Prostate gland (tissue), 2 donors: Measurements from ENCODE around the gene ABI1. TPM values are rescaled to one million over a fixed set of nuclear protein-coding genes. Genes with fewer than 3 reads are reported as not detected.
"Not testable (repeated sequence)": the region's sequence is repeated elsewhere in the genome, so short reads cannot be mapped to it uniquely, and the experiment has no call there.

Experiments
- DNase-seq: peaks from one replicate; pipeline ENCODE4 v3.0.0-alpha.2; 2019; ENCODE audit warnings: low spot score
- H3K27ac ChIP-seq, 2 donors: fragments of 200-600 bp; sonication (generic); 2 replicates each; pipeline ENCODE4 v1.5.1; 2017 to 2019
- H3K27me3 ChIP-seq: fragments of 200-600 bp; sonication (generic); replicated peaks from 2 replicates; pipeline ENCODE4 v1.5.1; 2019; ENCODE audit not compliant: insufficient read depth
- H3K36me3 ChIP-seq, 2 donors: fragments of 200-600 bp; sonication (generic); 1 replicate in 1 of 2; 2 replicates in 1 of 2; pipeline versions ENCODE4 v1.5.1 to v1.8.1; 2017 to 2019
- H3K4me1 ChIP-seq: fragments of 200-600 bp; sonication (generic); replicated peaks from 2 replicates; pipeline ENCODE4 v1.5.1; 2019
- H3K4me3 ChIP-seq, 2 donors: fragments of 200-600 bp; sonication (generic); 2 replicates each; pipeline ENCODE4 v1.5.1; 2017 to 2019
- H3K9me3 ChIP-seq: fragments of 200-600 bp; sonication (generic); 2 replicates; pipeline ENCODE4 v1.5.1; 2017
- CTCF ChIP-seq, 4 experiments: fragments of 200-600 bp in 2 of 4; fragments of 450-650 bp in 2 of 4; sonication (generic) in 2 of 4; IDR thresholded peaks; 1 replicate in 3 of 4; 2 replicates in 1 of 4; pipeline ENCODE4 v1.5.1; 2016 to 2019; ENCODE audit warnings: antibody characterized with exemption in 4 of 4, mild to moderate bottlenecking in 2 of 4, moderate library complexity in 2 of 4
- POLR2A ChIP-seq: fragments of 450-650 bp; IDR thresholded peaks from one replicate; pipeline ENCODE4 v1.6.1; 2016; ENCODE audit warnings: antibody characterized with exemption, mild to moderate bottlenecking
- POLR2AphosphoS5 ChIP-seq: sonication (generic); formaldehyde crosslinking; IDR thresholded peaks from one replicate; pipeline ENCODE4 v1.6.1; 2017; ENCODE audit warnings: antibody characterized with exemption
- WGBS: methylation state at CpG from one replicate; pipeline ENCODE4 v1.1.5; 2018; 5-methylcytosine and 5-hydroxymethylcytosine counted together
- intact Hi-C: fragments of 100-400 bp; cut with DNase I; formaldehyde crosslinking; loops from one replicate; pipeline ENCODE4 v1.14.2; 2022
- total RNA-seq, 2 donors: library from RNA; depleted of rRNA; stranded (reverse); fragments of >200 nt; gene quantifications; one replicate each; pipeline ENCODE4 v1.1.0, GENCODE V29; 2016

The ABI1 gene
- total RNA-seq, 2 donors from 2014 or later = 37.8 to 60.6 TPM

GRCh38 chr10:26790221-26790995 is 70.3 kb downstream of the ABI1 start:
- no peaks in the 10 kb centered on the region for H3K4me1 ChIP-seq
- no peaks in the 10 kb centered on the region for H3K36me3 ChIP-seq
- H3K4me3 ChIP-seq = no peak overlapping the region
- no peak overlapping the region for H3K27ac ChIP-seq
- TF ChIP-seq POLR2AphosphoS5 (no peak), CTCF (IDR thresholded peaks at IDR 0.05) (no peak), POLR2A (no peak)
- 92% methylated on average over 4 of the region's 4 CpGs for WGBS
- H3K27me3 ChIP-seq = no peaks in the 10 kb centered on the region
- intact Hi-C loops = no loop called here
- no peaks in the 10 kb centered on the region for H3K9me3 ChIP-seq
- DNase-seq = no peak

- WGBS = 98% methylated on average over 2 of the region's 2 CpGs
- intact Hi-C loops = not testable (repeated sequence)
These were observed 71.0 kb downstream of the ABI1 start for GRCh38 chr10:26789779-26790178.

GRCh38 chr10:26787362-26787761 is 73.4 kb downstream of the ABI1 start:
- DNase-seq = no peak
- Histone ChIP-seq H3K27ac (no peak overlapping the region), H3K4me3 (no peak overlapping the region), H3K27me3 (no peaks in the 10 kb centered on the region), H3K4me1 (peaks cover 3% of the 10 kb centered on the region), H3K9me3 (no peaks in the 10 kb centered on the region), H3K36me3 (no peaks in the 10 kb centered on the region)
- TF ChIP-seq POLR2A (no peak), CTCF (IDR thresholded peaks at IDR 0.05) (no peak), POLR2AphosphoS5 (no peak)
- intact Hi-C loops = no loop called here
- WGBS = 93% methylated on average over 3 of the region's 3 CpGs

More at GRCh38 chr10:26789779-26790178, 71.0 kb downstream of the ABI1 start:
- not testable (repeated sequence) for H3K36me3 ChIP-seq, H3K4me3 ChIP-seq, H3K9me3 ChIP-seq, H3K27ac ChIP-seq, H3K4me1 ChIP-seq, H3K27me3 ChIP-seq, DNase-seq

GRCh38 chr10:26781797-26782196 is 79.0 kb downstream of the ABI1 start:
- no peaks in the 10 kb centered on the region for H3K27me3 ChIP-seq
- DNase-seq = no peak
- H3K4me3 ChIP-seq = no peak overlapping the region
- no peaks in the 10 kb centered on the region for H3K36me3 ChIP-seq
- 100% methylated on average over 2 of the region's 2 CpGs for WGBS
- TF ChIP-seq POLR2AphosphoS5 (no peak), POLR2A (no peak)
- no peak overlapping the region for H3K27ac ChIP-seq
- no peaks in the 10 kb centered on the region for H3K9me3 ChIP-seq
- intact Hi-C loops = no loop called here
- H3K4me1 ChIP-seq = peaks cover 3% of the 10 kb centered on the region

- intact Hi-C loops = no loop called here
- no peak overlapping the region for H3K27ac ChIP-seq
- no peaks in the 10 kb centered on the region for H3K36me3 ChIP-seq
- DNase-seq = peak; percentile 9
- H3K9me3 ChIP-seq = no peaks in the 10 kb centered on the region
- peaks cover 3% of the 10 kb centered on the region for H3K4me1 ChIP-seq
- no peaks in the 10 kb centered on the region for H3K27me3 ChIP-seq
- no peak overlapping the region for H3K4me3 ChIP-seq
- 60% methylated on average over 4 of the region's 4 CpGs for WGBS
- no peak for TF ChIP-seq POLR2AphosphoS5
- TF ChIP-seq CTCF (IDR thresholded peaks at IDR 0.05) = no peak
- TF ChIP-seq POLR2A = no peak
These were observed 79.8 kb downstream of the ABI1 start for GRCh38 chr10:26780793-26781601.
